KMS-11 (cell line): ENCODE data around the gene GRK1.

Experiments
- H2AFZ ChIP-seq: fragments of 200-600 bp; sonication (generic); 2 replicates; pipeline ENCODE4 v1.6.1; 2016; ENCODE audit warnings: antibody characterized with exemption, mixed run types, low read depth
- H3K27ac ChIP-seq: fragments of 200-600 bp; sonication (generic); 2 replicates; pipeline ENCODE4 v1.6.1; 2016; ENCODE audit warnings: mild to moderate bottlenecking, mixed run types
- H3K27me3 ChIP-seq: fragments of 200-600 bp; sonication (generic); 2 replicates; pipeline ENCODE4 v1.6.1; 2017; ENCODE audit warnings: mild to moderate bottlenecking, low read depth, mixed run types, moderate library complexity; ENCODE audit not compliant: insufficient read depth
- H3K36me3 ChIP-seq: fragments of 200-600 bp; sonication (generic); 2 replicates; pipeline ENCODE4 v1.6.1; 2017; ENCODE audit warnings: mild to moderate bottlenecking, mixed run types; ENCODE audit not compliant: insufficient read depth
- H3K4me1 ChIP-seq: fragments of 200-600 bp; sonication (generic); 2 replicates; pipeline ENCODE4 v1.6.1; 2016; ENCODE audit warnings: mild to moderate bottlenecking, low read depth, mixed run types; ENCODE audit not compliant: poor library complexity, severe bottlenecking
- H3K4me2 ChIP-seq: fragments of 200-600 bp; sonication (generic); 2 replicates; pipeline ENCODE4 v1.7.0; 2016; ENCODE audit warnings: mild to moderate bottlenecking, mixed run types
- H3K4me3 ChIP-seq: fragments of 200-600 bp; sonication (generic); IDR thresholded peaks from 2 replicates; pipeline ENCODE4 v1.6.1; 2017; ENCODE audit warnings: low read depth, low read length, mixed read lengths; ENCODE audit not compliant: insufficient read depth
- H3K79me2 ChIP-seq: fragments of 200-600 bp; sonication (generic); 2 replicates; pipeline ENCODE4 v1.6.1; 2016; ENCODE audit warnings: low read depth, mixed run types; ENCODE audit not compliant: insufficient read depth
- H3K9ac ChIP-seq: fragments of 200-600 bp; sonication (generic); 2 replicates; pipeline ENCODE4 v1.6.1; 2016; ENCODE audit warnings: mild to moderate bottlenecking, mixed run types
- H4K20me1 ChIP-seq: fragments of 200-600 bp; sonication (generic); 2 replicates; pipeline ENCODE4 v1.6.1; 2016; ENCODE audit warnings: mild to moderate bottlenecking, mixed run types; ENCODE audit not compliant: insufficient read depth
- CTCF ChIP-seq: fragments of 200-600 bp; sonication (generic); conservative IDR thresholded peaks from 2 replicates; pipeline ENCODE4 v1.6.1; 2017; ENCODE audit warnings: low read depth, mild to moderate bottlenecking, antibody characterized with exemption, low read length, moderate library complexity, mixed read lengths

Gene GRK1

GRCh38 chr13:113666951-113667701, at the start of gene GRK1:
TSS of gene GRK1 (plus strand) at chr13:113667219. CDS start at chr13:113667387, 168 bp downstream.
- Histone ChIP-seq H2AFZ (no peak within 1 kb of the TSS), H3K36me3 (no peaks in the 10 kb centered on the region), H3K4me1 (no peaks in the 10 kb centered on the region), H3K79me2 (no peaks in the 10 kb centered on the region), H3K4me3 (no peak within 1 kb of the TSS), H3K9ac (no peak within 1 kb of the TSS), H3K27me3 (no peaks in the 10 kb centered on the region), H4K20me1 (no peaks in the 10 kb centered on the region), H3K4me2 (no peak within 1 kb of the TSS), H3K27ac (no peak within 1 kb of the TSS)
- TF ChIP-seq CTCF = no peak

GRCh38 chr13:113617961-113618360, 49.1 kb upstream of the GRK1 start:
- Histone ChIP-seq H3K27ac (no peak overlapping the region), H3K4me3 (no peak overlapping the region), H3K27me3 (no peaks in the 10 kb centered on the region), H3K36me3 (no peaks in the 10 kb centered on the region), H3K79me2 (peaks cover 37% of the 10 kb centered on the region; the same call in 1 of the 2 replicates), H3K9ac (no peak overlapping the region), H2AFZ (no peak overlapping the region), H4K20me1 (no peaks in the 10 kb centered on the region), H3K4me1 (no peaks in the 10 kb centered on the region), H3K4me2 (no peak overlapping the region)
- no peak for TF ChIP-seq CTCF

GRCh38 chr13:113618455-113618854, 48.6 kb upstream of the GRK1 start:
- TF ChIP-seq CTCF = no peak
- Histone ChIP-seq H4K20me1 (no peaks in the 10 kb centered on the region), H3K27ac (no peak overlapping the region), H3K27me3 (no peaks in the 10 kb centered on the region), H3K9ac (no peak overlapping the region), H3K79me2 (peaks cover 34% of the 10 kb centered on the region; the same call in 1 of the 2 replicates), H3K36me3 (no peaks in the 10 kb centered on the region), H3K4me3 (no peak overlapping the region), H3K4me2 (no peak overlapping the region), H2AFZ (no peak overlapping the region), H3K4me1 (no peaks in the 10 kb centered on the region)

- H3K36me3 ChIP-seq = no peaks in the 10 kb centered on the region
- peaks cover 27% of the 10 kb centered on the region; the same call in 1 of the 2 replicates for H3K79me2 ChIP-seq
- H2AFZ ChIP-seq = no peak overlapping the region
- H3K4me3 ChIP-seq = no peak overlapping the region
- H3K27me3 ChIP-seq = no peaks in the 10 kb centered on the region
- no peak overlapping the region for H3K4me2 ChIP-seq
- no peaks in the 10 kb centered on the region for H4K20me1 ChIP-seq
- H3K9ac ChIP-seq = no peak overlapping the region
- H3K4me1 ChIP-seq = no peaks in the 10 kb centered on the region
- TF ChIP-seq CTCF = no peak
- no peak overlapping the region for H3K27ac ChIP-seq
Observed at GRCh38 chr13:113620036-113620796, 46.8 kb upstream of the GRK1 start.
